Hepatocyte (in vitro differentiated cells): ENCODE results near the gene TEDDM1. TPM values are rescaled to one million over a fixed set of nuclear protein-coding genes. Genes with fewer than 3 reads are reported as not detected.

Source experiments
- DNase-seq: peaks from one replicate; pipeline ENCODE4 v3.0.0-alpha.2; 2016; ENCODE audit warnings: low spot score
- H2AFZ ChIP-seq: fragments of 200-600 bp; sonication (generic); 2 replicates; pipeline ENCODE4 v1.6.0; 2016; ENCODE audit warnings: antibody characterized with exemption, mild to moderate bottlenecking
- H3K27ac ChIP-seq: fragments of 200-600 bp; sonication (generic); 2 replicates; pipeline ENCODE4 v1.5.1; 2016; ENCODE audit warnings: mild to moderate bottlenecking
- H3K27me3 ChIP-seq: fragments of 200-600 bp; sonication (generic); 2 replicates; pipeline ENCODE4 v1.6.1; 2016
- H3K36me3 ChIP-seq: fragments of 200-600 bp; sonication (generic); replicated peaks from 2 replicates; pipeline ENCODE4 v1.5.1; 2016; ENCODE audit warnings: low read depth; ENCODE audit not compliant: insufficient read depth
- H3K4me1 ChIP-seq: fragments of 200-600 bp; sonication (generic); 2 replicates; pipeline ENCODE4 v1.5.1; 2016; ENCODE audit warnings: mild to moderate bottlenecking, moderate library complexity; ENCODE audit not compliant: insufficient read depth
- H3K4me2 ChIP-seq: fragments of 200-600 bp; sonication (generic); 2 replicates; pipeline ENCODE4 v1.6.0; 2016
- H3K4me3 ChIP-seq: fragments of 200-600 bp; sonication (generic); 2 replicates; pipeline ENCODE4 v1.5.1; 2016; ENCODE audit warnings: mild to moderate bottlenecking
- H3K79me2 ChIP-seq: fragments of 200-600 bp; sonication (generic); 2 replicates; pipeline ENCODE4 v1.6.0; 2017; ENCODE audit warnings: mild to moderate bottlenecking
- H3K9me2 ChIP-seq: fragments of 200-600 bp; sonication (generic); replicated peaks from 2 replicates; pipeline ENCODE4 v1.6.0; 2017; ENCODE audit warnings: mild to moderate bottlenecking; ENCODE audit not compliant: insufficient read depth
- H3K9me3 ChIP-seq: fragments of 200-600 bp; sonication (generic); 2 replicates; pipeline ENCODE4 v1.5.1; 2016; ENCODE audit warnings: low read depth, mild to moderate bottlenecking
- H4K20me1 ChIP-seq: fragments of 200-600 bp; sonication (generic); 2 replicates; pipeline ENCODE4 v1.6.0; 2016; ENCODE audit warnings: mild to moderate bottlenecking; ENCODE audit not compliant: insufficient read depth, poor library complexity, severe bottlenecking
- CTCF ChIP-seq: fragments of 200-600 bp; sonication (generic); IDR thresholded peaks from 2 replicates; pipeline ENCODE4 v1.5.1; 2016; ENCODE audit warnings: antibody characterized with exemption, mild to moderate bottlenecking; ENCODE audit not compliant: poor library complexity
- EZH2 ChIP-seq: fragments of 200-600 bp; sonication (generic); IDR thresholded peaks from 2 replicates; pipeline ENCODE4 v1.6.1; 2016; ENCODE audit warnings: antibody characterized with exemption, mild to moderate bottlenecking, borderline replicate concordance
- EZH2phosphoT487 ChIP-seq: fragments of 200-600 bp; sonication (generic); IDR thresholded peaks from one replicate; pipeline ENCODE4 v1.6.1; 2018; ENCODE audit warnings: antibody characterized with exemption, mild to moderate bottlenecking, low read depth, moderate library complexity; ENCODE audit not compliant: unreplicated experiment, severe bottlenecking
- WGBS: methylation state at CpG from one replicate; pipeline ENCODE4 v1.1.6; 2016; ENCODE audit warnings: low lambda C conversion rate; ENCODE audit errors: missing lambda C conversion rate; 5-methylcytosine and 5-hydroxymethylcytosine counted together
- polyA plus RNA-seq: library from polyadenylated mRNA; unstranded; fragments of >200 nt; fragmentation: Nextera tagmentation; extraction: Ambion mirVana; gene quantifications from 2 replicates; pipeline ENCODE4 v1.2.1, GENCODE V29; 2016
- total RNA-seq: library from RNA; depleted of rRNA; stranded (reverse); fragments of >200 nt; gene quantifications from 2 replicates; pipeline ENCODE4 v1.2.3, GENCODE V29; 2014

Gene TEDDM1
- total and polyA plus RNA-seq, 2 experiments from 2014 or later, result not detected

- Histone ChIP-seq H3K27me3 (no peaks in the 10 kb centered on the region), H3K27ac (no peak overlapping the region), H3K4me1 (no peaks in the 10 kb centered on the region), H3K36me3 (no peaks in the 10 kb centered on the region), H4K20me1 (no peaks in the 10 kb centered on the region), H3K4me2 (no peak overlapping the region), H3K4me3 (no peak overlapping the region), H2AFZ (no peak overlapping the region), H3K9me3 (no peaks in the 10 kb centered on the region), H3K9me2 (no peaks in the 10 kb centered on the region), H3K79me2 (no peaks in the 10 kb centered on the region)
- TF ChIP-seq EZH2phosphoT487 (no peak), CTCF (no peak), EZH2 (no peak)
- no peak for DNase-seq
Measured at GRCh38 chr1:182376936-182377574, 23.4 kb downstream of the TEDDM1 start.

DNA sequence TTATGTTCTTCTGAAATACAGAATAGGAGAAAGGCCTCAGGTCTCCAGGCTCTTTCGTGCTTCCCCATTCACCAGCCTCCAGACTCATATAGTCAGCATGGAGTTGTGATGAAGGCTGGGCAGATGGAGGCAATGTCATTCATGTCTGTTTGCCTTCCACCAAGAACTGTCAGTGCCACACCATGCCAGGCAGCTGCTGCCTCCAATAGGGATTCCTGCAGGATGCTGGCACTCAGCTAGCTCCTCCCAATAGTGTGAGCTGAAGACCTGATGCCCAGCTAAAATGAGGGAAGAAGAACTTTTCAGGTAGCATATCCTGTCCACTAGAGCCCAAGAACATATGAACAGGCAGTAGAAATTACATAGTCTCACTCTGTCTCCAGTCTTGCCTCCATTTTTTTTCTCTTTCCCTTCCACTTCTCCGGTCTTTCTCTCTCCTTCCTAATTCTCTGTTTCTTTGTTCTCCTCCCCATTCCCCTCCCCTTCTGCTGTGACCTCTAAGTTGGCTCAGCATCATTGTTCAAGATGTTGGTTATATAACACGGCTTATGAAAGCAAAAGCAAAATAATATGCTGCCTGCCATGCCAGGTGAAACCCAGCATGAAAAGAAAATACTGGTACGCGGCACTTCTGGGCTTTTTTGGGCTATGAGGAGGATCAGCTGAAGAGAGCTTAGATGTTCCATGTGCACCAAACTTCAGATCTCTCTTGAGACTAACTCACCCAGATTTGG is 26.2 kb downstream of the TEDDM1 start:
- Histone ChIP-seq H3K4me1 (no peaks in the 10 kb centered on the region), H3K27ac (no peak overlapping the region), H4K20me1 (no peaks in the 10 kb centered on the region), H3K36me3 (no peaks in the 10 kb centered on the region), H3K79me2 (no peaks in the 10 kb centered on the region), H2AFZ (no peak overlapping the region), H3K9me2 (no peaks in the 10 kb centered on the region), H3K4me3 (no peak overlapping the region), H3K9me3 (no peaks in the 10 kb centered on the region), H3K27me3 (no peaks in the 10 kb centered on the region), H3K4me2 (no peak overlapping the region)
- DNase-seq, result no peak
- no peak for TF ChIP-seq EZH2phosphoT487
- WGBS, result 97% methylated on average over 5 of the region's 5 CpGs

- Histone ChIP-seq H3K9me3 (no peaks in the 10 kb centered on the region), H3K9me2 (no peaks in the 10 kb centered on the region), H3K4me1 (no peaks in the 10 kb centered on the region), H2AFZ (no peak overlapping the region), H3K27ac (no peak overlapping the region), H3K4me2 (no peak overlapping the region), H3K36me3 (no peaks in the 10 kb centered on the region), H3K79me2 (no peaks in the 10 kb centered on the region), H4K20me1 (no peaks in the 10 kb centered on the region), H3K27me3 (no peaks in the 10 kb centered on the region), H3K4me3 (no peak overlapping the region)
- DNase-seq, result no peak
- WGBS, result 65% methylated on average over 3 of the region's 3 CpGs
- TF ChIP-seq EZH2phosphoT487, result no peak
- TF ChIP-seq CTCF, result no peak
- no peak for TF ChIP-seq EZH2
Measured at GRCh38 chr1:182370532-182370931, 29.9 kb downstream of the TEDDM1 start.

DNA sequence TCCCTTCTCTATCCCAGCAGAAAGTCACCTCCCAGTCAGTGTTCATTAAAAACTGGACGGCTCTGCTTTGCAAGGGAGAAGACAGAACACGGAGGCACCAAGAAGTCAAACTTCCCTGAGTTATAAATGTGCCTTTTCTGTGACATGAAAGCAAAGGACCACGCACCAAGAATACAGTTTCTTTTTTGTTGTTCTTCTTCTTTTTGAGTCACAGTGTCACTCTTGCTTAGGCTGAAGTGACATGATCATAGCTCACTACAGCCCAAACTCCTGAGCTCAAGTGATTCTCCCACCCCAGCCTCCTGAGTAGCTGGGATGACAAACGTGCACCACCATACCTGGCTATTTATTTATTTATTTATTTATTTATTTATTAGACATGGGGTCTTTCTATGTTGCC is 31.6 kb downstream of the TEDDM1 start:
- no peak overlapping the region for H3K27ac ChIP-seq
- no peak for TF ChIP-seq CTCF
- TF ChIP-seq EZH2phosphoT487, result no peak
- TF ChIP-seq EZH2, result no peak

More for the DNA sequence above, 31.6 kb downstream of the TEDDM1 start:
- H3K9me3 ChIP-seq, result no peaks in the 10 kb centered on the region
- no peaks in the 10 kb centered on the region for H3K36me3 ChIP-seq
- H3K9me2 ChIP-seq, result no peaks in the 10 kb centered on the region
- no peaks in the 10 kb centered on the region for H3K4me1 ChIP-seq
- DNase-seq, result no peak
- no peaks in the 10 kb centered on the region for H3K27me3 ChIP-seq
- whole genome bisulfite sequencing, result 80% methylated on average over 4 of the region's 4 CpGs
- no peaks in the 10 kb centered on the region for H4K20me1 ChIP-seq
- no peaks in the 10 kb centered on the region for H3K79me2 ChIP-seq
- H3K4me2 ChIP-seq, result no peak overlapping the region
- H3K4me3 ChIP-seq, result no peak overlapping the region
- no peak overlapping the region for H2AFZ ChIP-seq
